ENCODE data around the gene ABCC10. TPM values are rescaled to one million over a fixed set of nuclear protein-coding genes. Genes with fewer than 3 reads are reported as not detected.
"Not testable (repeated sequence)": the region's sequence is repeated elsewhere in the genome, so short reads cannot be mapped to it uniquely, and the experiment has no call there.

ABCC10 gene
- total RNA-seq, 1 donor from 2014 or later, result 45.6 TPM

DNA sequence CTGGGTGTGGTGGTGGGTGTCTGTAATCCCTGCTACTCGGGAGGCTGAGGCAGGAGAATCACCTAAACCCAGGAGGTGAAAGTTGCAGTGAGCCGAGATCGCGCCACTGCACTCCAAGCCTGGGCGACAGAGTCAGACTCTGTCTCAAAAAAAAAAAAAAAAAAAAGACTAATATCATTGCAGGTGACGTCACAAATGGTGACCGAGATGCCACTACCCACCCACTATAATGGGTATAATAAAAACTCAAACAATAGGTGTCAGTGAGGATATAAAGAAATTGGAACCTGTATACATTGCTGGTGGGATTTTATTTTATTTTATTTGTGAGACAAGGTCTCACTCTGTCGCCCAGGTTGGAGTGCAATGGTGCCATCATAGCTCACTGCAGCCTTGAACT lies 12.1 kb upstream of the ABCC10 start:
- H3K9me3 Mint-ChIP-seq; DNase-seq (ENCODE audit: low spot score); H3K27ac Mint-ChIP-seq; H3K4me1 Mint-ChIP-seq (ENCODE audit: low read depth); intact Hi-C loops (cut with micrococcal nuclease); H3K4me3 Mint-ChIP-seq (ENCODE audit: low read depth); H3K36me3 Mint-ChIP-seq (ENCODE audit: low read depth): not testable (repeated sequence)
- peaks cover 15% of the 10 kb centered on the region for H3K27me3 Mint-ChIP-seq (ENCODE audit: low read depth)

GRCh38 chr6:43416935-43417334 lies 10.4 kb upstream of the ABCC10 start:
- Mint-ChIP-seq H3K4me1 (ENCODE audit: low read depth) (no peaks in the 10 kb centered on the region), H3K27ac (no peak overlapping the region), H3K27me3 (ENCODE audit: low read depth) (peaks cover 11% of the 10 kb centered on the region), H3K9me3 (no peaks in the 10 kb centered on the region), H3K36me3 (ENCODE audit: low read depth) (no peaks in the 10 kb centered on the region), H3K4me3 (ENCODE audit: low read depth) (no peak overlapping the region)
- no peak for DNase-seq (ENCODE audit: low spot score)
- intact Hi-C loops (cut with micrococcal nuclease), result no loop called here

GRCh38 chr6:43420012-43420709 lies 7.2 kb upstream of the ABCC10 start:
- DNase-seq (ENCODE audit: low spot score), result no peak
- H3K4me3 Mint-ChIP-seq (ENCODE audit: low read depth), result no peak overlapping the region
- no peaks in the 10 kb centered on the region for H3K4me1 Mint-ChIP-seq (ENCODE audit: low read depth)
- no peak overlapping the region for H3K27ac Mint-ChIP-seq
- no peaks in the 10 kb centered on the region for H3K9me3 Mint-ChIP-seq
- peaks cover 11% of the 10 kb centered on the region for H3K27me3 Mint-ChIP-seq (ENCODE audit: low read depth)
- intact Hi-C loops (cut with micrococcal nuclease), result no loop called here
- H3K36me3 Mint-ChIP-seq (ENCODE audit: low read depth), result no peaks in the 10 kb centered on the region

DNA sequence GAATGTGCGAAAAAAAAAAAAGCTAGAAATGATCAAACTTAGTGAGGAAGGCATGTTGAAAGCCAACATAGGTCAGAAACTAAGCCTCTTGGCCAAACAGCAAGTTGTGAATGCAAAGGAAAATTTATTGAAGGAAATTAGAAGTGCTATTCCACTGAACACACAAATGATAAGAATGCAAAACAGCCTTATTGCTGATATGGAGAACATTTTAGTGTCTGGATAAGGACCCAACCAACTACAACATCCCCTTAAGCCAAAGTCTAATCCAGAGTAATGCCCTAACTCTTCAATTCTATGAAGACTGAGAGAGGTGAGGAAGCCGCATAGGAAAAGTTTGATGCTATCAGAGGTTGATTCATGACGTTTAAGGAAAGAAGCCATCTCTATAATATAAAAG lies 5.5 kb upstream of the ABCC10 start:
- no peak overlapping the region for H3K27ac Mint-ChIP-seq

DNA sequence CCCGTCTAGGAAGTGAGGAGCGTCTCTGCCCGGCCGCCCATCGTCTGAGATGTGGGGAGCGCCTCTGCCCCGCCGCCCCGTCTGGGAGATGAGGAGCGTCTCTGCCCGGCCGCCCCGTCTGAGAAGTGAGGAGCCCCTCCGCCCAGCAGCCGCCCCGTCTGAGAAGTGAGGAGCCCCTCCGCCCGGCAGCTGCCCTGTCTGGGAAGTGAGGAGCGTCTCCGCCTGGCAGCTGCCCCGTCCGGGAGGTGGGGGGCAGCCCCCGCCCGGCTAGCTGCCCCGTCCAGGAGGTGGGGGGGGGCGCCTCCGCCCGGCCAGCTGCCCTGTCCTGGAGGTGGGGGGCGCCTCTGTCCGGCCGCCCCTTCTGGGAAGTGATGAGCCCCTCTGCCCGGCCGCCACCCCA lies 2.3 kb upstream of the ABCC10 start:
- not testable (repeated sequence) for H3K36me3 Mint-ChIP-seq (ENCODE audit: low read depth); H3K27ac Mint-ChIP-seq; H3K4me3 Mint-ChIP-seq (ENCODE audit: low read depth); H3K9me3 Mint-ChIP-seq; H3K27me3 Mint-ChIP-seq (ENCODE audit: low read depth); DNase-seq (ENCODE audit: low spot score)
- peaks cover 17% of the 10 kb centered on the region for H3K4me1 Mint-ChIP-seq (ENCODE audit: low read depth)
- intact Hi-C loops (cut with micrococcal nuclease), result loop anchor here (5.0 kb wide), 2 partner anchors 43 to 498 kb away; partner anchors contain the start of gene CNPY3

More for the DNA sequence above, 5.5 kb upstream of the ABCC10 start:
- Mint-ChIP-seq H3K36me3 (ENCODE audit: low read depth) (no peaks in the 10 kb centered on the region), H3K4me1 (ENCODE audit: low read depth) (no peaks in the 10 kb centered on the region), H3K27me3 (ENCODE audit: low read depth) (peaks cover 7% of the 10 kb centered on the region), H3K4me3 (ENCODE audit: low read depth) (no peak overlapping the region), H3K9me3 (no peaks in the 10 kb centered on the region)
- DNase-seq (ENCODE audit: low spot score), result no peak
- intact Hi-C loops (cut with micrococcal nuclease), result no loop called here

DNA sequence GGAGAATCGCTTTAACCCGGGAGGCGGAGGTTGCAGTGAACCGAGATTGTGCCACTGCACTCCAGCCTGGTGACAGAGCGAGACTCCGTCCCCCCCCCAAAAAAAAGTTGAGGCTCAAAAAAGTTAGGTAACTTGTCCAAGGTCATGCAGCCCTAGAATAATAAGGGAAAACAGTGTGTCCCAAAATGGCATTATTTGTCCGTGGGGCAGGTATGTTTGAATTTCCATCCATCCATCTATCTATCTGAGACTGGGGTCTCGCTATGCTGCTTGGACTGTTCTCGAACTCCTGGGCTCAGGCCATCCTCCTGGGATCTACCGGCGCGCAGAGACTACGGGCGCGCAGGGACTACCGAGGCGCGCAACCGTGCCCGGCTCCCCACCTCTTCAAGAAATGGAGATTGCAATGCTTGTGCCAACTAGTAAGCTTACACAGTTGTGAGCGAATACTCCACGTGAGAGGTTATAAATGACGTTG lies 374 bp upstream of the ABCC10 start:
- no peaks in the 10 kb centered on the region for H3K9me3 Mint-ChIP-seq
- intact Hi-C loops (cut with micrococcal nuclease), result loop anchor here (5.0 kb wide), 2 partner anchors 45 to 500 kb away; partner anchors contain the start of gene CNPY3
- H3K36me3 Mint-ChIP-seq (ENCODE audit: low read depth), result peaks cover 9% of the 10 kb centered on the region
- H3K27me3 Mint-ChIP-seq (ENCODE audit: low read depth), result no peaks in the 10 kb centered on the region
- H3K4me3 Mint-ChIP-seq (ENCODE audit: low read depth), result peak overlapping the region; percentile 91
- no peak for DNase-seq (ENCODE audit: low spot score)
- H3K4me1 Mint-ChIP-seq (ENCODE audit: low read depth), result peaks cover 19% of the 10 kb centered on the region
- peak overlapping the region; percentile 93 for H3K27ac Mint-ChIP-seq

- H3K36me3 Mint-ChIP-seq (ENCODE audit: low read depth), result peaks cover 14% of the 10 kb centered on the region
- DNase-seq (ENCODE audit: low spot score), result no peak
- no peaks in the 10 kb centered on the region for H3K27me3 Mint-ChIP-seq (ENCODE audit: low read depth)
- intact Hi-C loops (cut with micrococcal nuclease), result loop anchor here (5.0 kb wide), 2 partner anchors 46 to 501 kb away; partner anchors contain the start of gene CNPY3
- no peaks in the 10 kb centered on the region for H3K9me3 Mint-ChIP-seq
- peaks cover 19% of the 10 kb centered on the region for H3K4me1 Mint-ChIP-seq (ENCODE audit: low read depth)
- H3K4me3 Mint-ChIP-seq (ENCODE audit: low read depth), result peak overlapping the region; percentile 91
- peak overlapping the region; percentile 93 for H3K27ac Mint-ChIP-seq
These were observed 800 bp downstream of the ABCC10 start for GRCh38 chr6:43428112-43428570.

- H3K27ac Mint-ChIP-seq, result peak overlapping the region; percentile 93
- no peaks in the 10 kb centered on the region for H3K27me3 Mint-ChIP-seq (ENCODE audit: low read depth)
- intact Hi-C loops (cut with micrococcal nuclease), result loop anchor here (5.0 kb wide), 2 partner anchors 47 to 502 kb away; partner anchors contain the start of gene CNPY3
- DNase-seq (ENCODE audit: low spot score), result no peak
- peaks cover 19% of the 10 kb centered on the region for H3K4me1 Mint-ChIP-seq (ENCODE audit: low read depth)
- H3K9me3 Mint-ChIP-seq, result no peaks in the 10 kb centered on the region
- peak overlapping the region; percentile 91 for H3K4me3 Mint-ChIP-seq (ENCODE audit: low read depth)
- peaks cover 17% of the 10 kb centered on the region for H3K36me3 Mint-ChIP-seq (ENCODE audit: low read depth)
These were observed 1.5 kb downstream of the ABCC10 start for GRCh38 chr6:43428874-43429273.

DNA sequence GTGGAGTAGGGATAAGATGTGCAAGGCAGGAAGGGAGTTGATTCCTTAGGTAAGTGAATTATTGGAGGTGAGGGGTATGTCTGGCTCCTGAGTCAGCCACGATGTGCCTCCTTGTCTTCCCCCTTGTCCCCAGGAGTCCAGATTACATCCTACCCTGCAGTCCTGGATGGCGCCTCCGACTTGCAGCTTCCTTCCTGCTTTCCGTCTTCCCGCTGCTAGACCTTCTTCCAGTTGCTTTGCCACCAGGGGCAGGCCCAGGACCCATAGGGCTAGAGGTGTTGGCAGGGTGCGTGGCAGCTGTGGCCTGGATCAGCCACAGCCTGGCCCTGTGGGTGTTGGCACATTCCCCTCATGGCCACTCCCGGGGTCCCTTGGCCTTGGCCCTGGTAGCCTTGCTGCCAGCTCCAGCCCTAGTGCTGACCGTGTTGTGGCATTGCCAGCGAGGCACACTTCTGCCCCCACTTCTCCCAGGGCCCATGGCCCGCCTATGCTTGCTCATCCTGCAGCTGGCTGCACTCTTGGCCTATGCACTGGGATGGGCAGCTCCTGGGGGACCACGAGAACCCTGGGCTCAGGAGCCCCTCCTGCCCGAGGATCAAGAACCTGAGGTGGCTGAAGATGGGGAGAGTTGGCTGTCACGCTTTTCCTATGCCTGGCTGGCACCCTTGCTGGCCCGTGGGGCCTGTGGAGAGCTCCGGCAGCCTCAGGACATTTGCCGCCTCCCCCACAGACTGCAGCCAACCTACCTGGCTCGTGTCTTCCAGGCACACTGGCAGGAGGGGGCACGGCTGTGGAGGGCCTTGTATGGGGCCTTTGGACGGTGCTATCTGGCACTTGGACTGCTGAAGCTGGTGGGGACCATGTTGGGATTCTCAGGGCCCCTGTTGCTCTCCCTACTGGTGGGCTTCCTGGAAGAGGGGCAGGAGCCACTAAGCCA lies 4.9 kb downstream of the ABCC10 start:
- Mint-ChIP-seq H3K9me3 (no peaks in the 10 kb centered on the region), H3K27me3 (ENCODE audit: low read depth) (no peaks in the 10 kb centered on the region), H3K36me3 (ENCODE audit: low read depth) (peaks cover 21% of the 10 kb centered on the region), H3K4me3 (ENCODE audit: low read depth) (no peak overlapping the region), H3K4me1 (ENCODE audit: low read depth) (peaks cover 15% of the 10 kb centered on the region), H3K27ac (no peak overlapping the region)
- DNase-seq (ENCODE audit: low spot score), result no peak
- intact Hi-C loops (cut with micrococcal nuclease), result no loop called here

GRCh38 chr6:43433148-43433547 lies 5.8 kb downstream of the ABCC10 start:
- H3K4me3 Mint-ChIP-seq (ENCODE audit: low read depth), result no peak overlapping the region
- H3K36me3 Mint-ChIP-seq (ENCODE audit: low read depth), result peaks cover 29% of the 10 kb centered on the region
- H3K9me3 Mint-ChIP-seq, result no peaks in the 10 kb centered on the region
- peaks cover 13% of the 10 kb centered on the region for H3K4me1 Mint-ChIP-seq (ENCODE audit: low read depth)
- no peaks in the 10 kb centered on the region for H3K27me3 Mint-ChIP-seq (ENCODE audit: low read depth)
- intact Hi-C loops (cut with micrococcal nuclease), result no loop called here
- DNase-seq (ENCODE audit: low spot score), result no peak
- no peak overlapping the region for H3K27ac Mint-ChIP-seq

- no peaks in the 10 kb centered on the region for H3K27me3 Mint-ChIP-seq (ENCODE audit: low read depth)
- peaks cover 27% of the 10 kb centered on the region for H3K36me3 Mint-ChIP-seq (ENCODE audit: low read depth)
- H3K4me1 Mint-ChIP-seq (ENCODE audit: low read depth), result peaks cover 2% of the 10 kb centered on the region
- no peak for DNase-seq (ENCODE audit: low spot score)
- no peak overlapping the region for H3K27ac Mint-ChIP-seq
- no peak overlapping the region for H3K4me3 Mint-ChIP-seq (ENCODE audit: low read depth)
- intact Hi-C loops (cut with micrococcal nuclease), result no loop called here
- no peaks in the 10 kb centered on the region for H3K9me3 Mint-ChIP-seq
These were observed 6.9 kb downstream of the ABCC10 start for GRCh38 chr6:43434001-43434840.

DNA sequence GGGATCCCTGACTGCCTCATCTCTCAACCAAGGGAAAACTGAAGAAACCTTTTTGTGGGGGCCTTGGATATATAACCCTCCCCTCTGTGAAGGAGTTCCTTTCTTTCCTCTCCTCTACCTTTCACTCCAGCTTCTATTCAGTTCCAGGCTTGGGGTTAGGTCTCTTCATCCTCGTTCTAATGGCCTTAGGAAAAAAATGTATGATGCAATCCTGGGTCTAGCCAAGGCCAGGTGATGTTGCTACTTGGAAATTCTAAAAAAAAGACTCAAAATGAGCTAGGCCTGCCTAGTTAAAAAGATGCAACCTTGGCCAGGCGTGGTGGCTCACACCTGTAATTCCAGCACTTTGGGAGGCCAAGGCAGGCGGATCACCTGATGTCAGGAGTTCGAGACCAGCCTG lies 7.6 kb downstream of the ABCC10 start:
- H3K36me3 Mint-ChIP-seq (ENCODE audit: low read depth), result peaks cover 27% of the 10 kb centered on the region
- no peaks in the 10 kb centered on the region for H3K9me3 Mint-ChIP-seq
- no peak overlapping the region for H3K4me3 Mint-ChIP-seq (ENCODE audit: low read depth)
- no peak overlapping the region for H3K27ac Mint-ChIP-seq
- H3K27me3 Mint-ChIP-seq (ENCODE audit: low read depth), result no peaks in the 10 kb centered on the region
- intact Hi-C loops (cut with micrococcal nuclease), result no loop called here
- no peak for DNase-seq (ENCODE audit: low spot score)
- peaks cover 2% of the 10 kb centered on the region for H3K4me1 Mint-ChIP-seq (ENCODE audit: low read depth)

Measured in activated T-helper 2 cell treated with anti-CD3 and anti-CD28 coated beads, Interferon-gamma antibody, Interleukin-2, Interleukin-4, amounts not matched to agents 10 μg/mL and 5 μg/mL and 100 μg/mL, durations not matched to agents 14 hours and 24 hours and 36 hours (primary cell).